ENCODE results near the gene ARHGAP32.

DNA sequence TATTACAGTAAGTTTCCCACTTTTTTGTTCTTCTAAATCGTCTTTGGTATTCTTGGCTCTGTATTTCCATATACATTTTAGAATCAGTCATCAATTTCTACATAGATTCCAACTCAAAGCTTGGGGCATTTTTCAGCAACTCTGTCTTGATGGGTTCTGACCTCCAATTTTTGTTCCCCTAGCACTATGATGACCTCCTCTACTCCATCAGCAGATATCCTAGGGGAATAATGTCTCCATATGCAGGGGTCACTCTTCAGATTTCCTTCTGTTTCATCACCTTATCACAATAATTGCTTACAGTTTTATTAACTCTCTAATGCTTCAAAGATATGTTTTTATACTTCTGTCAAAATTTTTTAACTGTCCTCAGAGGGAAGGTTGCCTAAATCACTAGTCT, 158.1 kb downstream of the ARHGAP32 start:
- TF ChIP-seq, protein P1, sequence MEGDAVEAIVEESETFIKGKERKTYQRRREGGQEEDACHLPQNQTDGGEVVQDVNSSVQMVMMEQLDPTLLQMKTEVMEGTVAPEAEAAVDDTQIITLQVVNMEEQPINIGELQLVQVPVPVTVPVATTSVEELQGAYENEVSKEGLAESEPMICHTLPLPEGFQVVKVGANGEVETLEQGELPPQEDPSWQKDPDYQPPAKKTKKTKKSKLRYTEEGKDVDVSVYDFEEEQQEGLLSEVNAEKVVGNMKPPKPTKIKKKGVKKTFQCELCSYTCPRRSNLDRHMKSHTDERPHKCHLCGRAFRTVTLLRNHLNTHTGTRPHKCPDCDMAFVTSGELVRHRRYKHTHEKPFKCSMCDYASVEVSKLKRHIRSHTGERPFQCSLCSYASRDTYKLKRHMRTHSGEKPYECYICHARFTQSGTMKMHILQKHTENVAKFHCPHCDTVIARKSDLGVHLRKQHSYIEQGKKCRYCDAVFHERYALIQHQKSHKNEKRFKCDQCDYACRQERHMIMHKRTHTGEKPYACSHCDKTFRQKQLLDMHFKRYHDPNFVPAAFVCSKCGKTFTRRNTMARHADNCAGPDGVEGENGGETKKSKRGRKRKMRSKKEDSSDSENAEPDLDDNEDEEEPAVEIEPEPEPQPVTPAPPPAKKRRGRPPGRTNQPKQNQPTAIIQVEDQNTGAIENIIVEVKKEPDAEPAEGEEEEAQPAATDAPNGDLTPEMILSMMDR (IDR thresholded peaks at IDR 0.05; ENCODE audit: low read depth, low read length, poor library complexity, severe bottlenecking) = no peak
- TF ChIP-seq EZH2phosphoT487 (IDR thresholded peaks at IDR 0.05; ENCODE audit: borderline replicate concordance, low read length) = no peak

Measured in DOHH2 (cell line).